Activated gamma-delta T cell treated with anti-CD3 and anti-CD28 coated beads, Interleukin-2, amount 50 U/mL, for 16 hours (primary cell): ENCODE data around the gene SPATS2L.

ENCODE experiments used
- DNase-seq: peaks from one replicate; pipeline ENCODE4 v3.0.0-alpha.2; 2020; ENCODE audit warnings: low read depth

SPATS2L gene

DNA sequence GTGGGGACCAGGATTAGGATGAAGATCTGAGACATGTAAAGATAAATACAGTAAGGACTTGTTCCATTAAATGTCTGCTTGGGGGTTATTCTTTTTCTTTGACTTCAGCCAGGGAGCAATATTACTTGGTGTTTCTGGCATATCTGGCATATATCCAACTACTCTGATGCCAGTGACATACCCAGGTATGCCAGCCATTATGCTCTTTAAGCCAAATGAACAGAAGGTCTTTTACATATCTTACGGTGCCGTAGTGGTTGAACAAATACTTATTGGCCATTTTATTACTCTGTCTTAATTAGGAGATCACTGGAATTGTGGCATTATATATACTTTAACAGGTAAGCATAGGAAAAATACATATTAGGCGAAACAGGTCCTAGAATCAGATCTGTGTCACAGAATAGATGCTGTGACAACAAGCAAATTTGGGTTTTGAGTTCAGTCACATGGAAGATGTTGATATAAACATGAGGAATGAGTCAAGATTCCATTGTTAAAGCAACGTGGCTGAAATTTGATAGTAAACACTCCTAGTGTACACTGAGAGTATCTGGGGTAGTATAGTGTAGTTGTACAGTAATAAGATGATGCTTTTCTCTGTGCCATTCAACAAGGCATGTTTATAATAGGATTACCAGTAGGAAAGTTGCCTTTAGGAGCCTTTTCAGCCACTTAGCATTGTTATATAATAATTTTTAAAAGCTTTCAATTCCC is 140.8 kb downstream of the SPATS2L start:
- no peak for DNase-seq

DNA sequence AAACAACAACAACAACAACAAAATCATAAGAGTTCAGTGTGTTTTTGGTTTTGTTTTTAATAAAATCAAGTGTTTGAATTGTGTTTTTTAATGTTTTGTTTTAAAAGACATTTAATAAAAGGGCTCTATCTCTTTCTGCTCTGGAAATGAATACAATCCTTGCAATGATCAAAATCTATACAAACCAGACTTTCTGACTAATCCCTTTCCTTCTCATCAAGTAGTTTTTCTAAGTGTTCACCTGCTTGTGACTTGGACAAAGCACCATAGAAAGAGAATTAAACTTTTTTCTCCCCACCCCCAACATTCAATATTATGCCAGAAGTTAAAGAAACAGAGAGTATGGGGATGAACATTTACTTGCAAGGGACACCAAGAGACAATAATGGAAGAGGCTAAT is 142.0 kb downstream of the SPATS2L start:
- no peak for DNase-seq

DNA sequence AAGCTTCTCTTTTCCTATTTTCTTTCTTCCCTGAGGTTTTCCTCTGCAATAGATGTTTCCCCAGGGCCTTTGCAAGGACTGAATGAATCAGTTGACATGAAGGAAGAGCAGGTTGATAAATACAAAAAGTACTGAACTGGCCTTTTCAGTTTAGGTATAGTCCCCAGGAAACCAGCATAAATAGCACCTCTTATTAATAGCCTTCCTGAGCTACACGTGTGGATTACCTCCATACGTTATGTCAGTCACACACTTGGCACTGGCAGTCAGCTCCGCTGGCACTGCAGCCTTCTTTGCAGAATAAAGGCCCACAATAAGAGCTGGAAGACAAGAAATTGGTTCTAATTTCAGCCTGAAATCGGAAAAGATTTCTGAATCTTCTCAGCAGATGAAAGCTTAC is 142.7 kb downstream of the SPATS2L start:
- no peak for DNase-seq

DNA sequence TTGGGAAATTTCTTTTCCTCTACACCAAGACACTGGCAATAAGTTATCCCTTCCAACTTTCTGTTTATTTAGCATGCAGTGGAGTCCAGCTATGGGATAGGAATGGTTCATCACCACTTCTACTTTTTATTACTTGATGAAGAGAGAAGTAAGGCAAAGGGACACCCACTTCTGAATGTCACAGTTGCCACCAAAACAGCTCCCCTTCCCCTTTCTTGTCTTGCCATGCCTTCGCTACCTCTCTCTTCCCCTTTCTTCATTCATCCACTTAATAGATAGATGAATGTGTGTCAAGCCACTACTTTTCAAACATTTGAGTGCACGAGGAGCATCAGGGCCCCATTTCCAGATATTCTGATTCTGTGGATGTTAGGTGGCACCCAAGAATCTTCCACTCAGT is 143.8 kb downstream of the SPATS2L start:
- DNase-seq: no peak

DNA sequence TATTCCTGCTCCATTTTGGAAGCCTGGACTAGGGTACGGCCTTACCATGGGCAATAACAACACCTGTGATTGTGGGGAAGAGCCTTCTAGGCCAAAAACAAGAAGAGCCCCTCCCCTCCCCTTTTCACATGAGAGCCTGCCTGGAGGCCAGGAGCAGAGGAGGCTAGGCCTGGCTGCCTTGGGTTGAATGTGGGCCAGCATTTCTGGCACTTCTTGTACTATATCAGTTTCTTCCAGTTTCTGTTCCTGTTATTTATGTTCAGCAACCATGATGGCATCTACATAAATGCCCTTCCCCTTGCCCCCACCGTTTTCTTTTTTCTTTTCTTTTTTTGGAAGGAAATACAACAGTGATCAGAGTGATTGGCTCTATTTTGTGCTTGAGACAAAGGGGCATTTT is 145.0 kb downstream of the SPATS2L start:
- DNase-seq: no peak

DNA sequence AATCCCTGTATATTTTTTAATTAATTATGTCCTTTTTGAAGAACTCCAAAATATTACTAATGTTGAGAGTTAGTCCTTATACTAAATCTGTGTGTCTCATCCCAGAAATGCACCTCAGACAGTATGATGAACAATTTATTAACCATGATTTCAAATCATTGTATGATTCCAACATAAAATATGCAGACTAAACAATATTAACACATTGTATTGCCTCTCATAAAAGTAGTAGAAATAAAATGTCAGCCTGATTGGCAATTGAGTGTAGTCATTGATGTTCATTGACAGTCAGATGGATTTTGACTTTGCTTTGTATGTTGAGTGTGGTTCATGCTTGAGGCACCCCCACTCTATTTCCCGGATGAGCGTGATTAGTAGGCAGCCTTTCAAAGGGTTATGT is 145.9 kb downstream of the SPATS2L start:
- no peak for DNase-seq

DNA sequence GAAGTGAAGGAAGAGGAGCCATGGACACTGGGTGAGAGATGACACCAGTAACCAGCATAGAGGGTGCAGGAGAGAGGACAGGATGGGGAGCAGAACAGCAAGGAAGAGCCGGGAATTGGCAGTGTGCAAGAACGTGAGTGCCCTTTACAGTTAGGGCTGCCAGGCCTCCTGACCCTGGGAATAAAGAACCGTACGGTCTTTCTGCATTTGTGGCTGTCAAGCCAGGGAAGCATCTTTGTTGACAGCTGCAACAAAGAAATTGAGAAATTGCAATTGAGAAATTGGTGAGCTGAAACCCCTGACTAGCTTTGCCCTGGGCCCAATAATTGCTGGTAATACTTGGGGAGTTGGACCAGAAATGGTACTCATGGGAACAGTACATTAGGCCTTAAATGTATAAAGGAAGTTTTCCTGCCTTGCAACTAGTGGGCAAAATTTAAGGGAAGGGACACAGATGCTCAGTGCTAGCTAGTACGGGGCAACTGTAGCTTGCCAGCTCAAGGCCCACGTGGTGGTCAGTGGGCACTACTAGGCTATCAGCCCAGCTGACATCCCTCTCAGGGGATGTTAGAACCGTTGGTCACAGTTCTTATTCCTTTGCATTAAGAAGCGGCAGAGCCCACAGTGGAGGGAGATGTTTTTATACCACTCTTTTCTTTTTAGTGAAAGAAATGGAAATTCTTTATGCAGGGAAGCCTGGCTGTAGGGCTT is 146.8 kb downstream of the SPATS2L start:
- no peak for DNase-seq

DNA sequence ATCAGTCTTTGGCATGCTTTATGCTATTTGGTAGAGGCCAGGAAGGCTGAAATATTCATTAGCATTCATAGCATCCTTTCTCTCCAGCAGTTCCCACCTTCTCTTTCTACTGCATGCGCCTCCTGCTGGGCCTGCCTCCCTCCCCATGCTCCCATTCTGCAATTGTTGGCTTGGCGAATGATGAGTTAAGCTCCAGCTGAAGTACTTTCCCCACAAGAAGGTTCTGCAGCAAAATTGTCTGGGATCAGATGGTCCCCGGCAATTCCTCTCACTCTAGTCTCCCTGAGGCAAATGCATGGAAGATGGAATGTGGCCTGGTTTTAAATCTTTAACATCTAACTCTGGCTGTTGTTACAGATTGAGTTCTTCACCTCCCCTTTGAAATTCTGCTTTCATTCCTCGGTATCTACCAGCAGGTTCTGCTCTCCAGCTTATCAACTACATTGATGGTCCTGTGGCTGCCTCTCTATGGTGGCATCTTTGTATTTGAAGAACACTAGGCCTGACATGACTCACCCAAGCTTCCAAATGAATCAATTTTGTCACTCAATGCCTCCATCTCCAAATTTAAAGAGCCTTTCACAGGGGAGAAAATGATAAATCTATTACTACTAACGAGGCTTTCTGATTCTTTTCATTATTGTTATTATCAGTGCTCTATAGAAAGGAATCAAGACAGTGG is 147.5 kb downstream of the SPATS2L start:
- DNase-seq: no peak

DNA sequence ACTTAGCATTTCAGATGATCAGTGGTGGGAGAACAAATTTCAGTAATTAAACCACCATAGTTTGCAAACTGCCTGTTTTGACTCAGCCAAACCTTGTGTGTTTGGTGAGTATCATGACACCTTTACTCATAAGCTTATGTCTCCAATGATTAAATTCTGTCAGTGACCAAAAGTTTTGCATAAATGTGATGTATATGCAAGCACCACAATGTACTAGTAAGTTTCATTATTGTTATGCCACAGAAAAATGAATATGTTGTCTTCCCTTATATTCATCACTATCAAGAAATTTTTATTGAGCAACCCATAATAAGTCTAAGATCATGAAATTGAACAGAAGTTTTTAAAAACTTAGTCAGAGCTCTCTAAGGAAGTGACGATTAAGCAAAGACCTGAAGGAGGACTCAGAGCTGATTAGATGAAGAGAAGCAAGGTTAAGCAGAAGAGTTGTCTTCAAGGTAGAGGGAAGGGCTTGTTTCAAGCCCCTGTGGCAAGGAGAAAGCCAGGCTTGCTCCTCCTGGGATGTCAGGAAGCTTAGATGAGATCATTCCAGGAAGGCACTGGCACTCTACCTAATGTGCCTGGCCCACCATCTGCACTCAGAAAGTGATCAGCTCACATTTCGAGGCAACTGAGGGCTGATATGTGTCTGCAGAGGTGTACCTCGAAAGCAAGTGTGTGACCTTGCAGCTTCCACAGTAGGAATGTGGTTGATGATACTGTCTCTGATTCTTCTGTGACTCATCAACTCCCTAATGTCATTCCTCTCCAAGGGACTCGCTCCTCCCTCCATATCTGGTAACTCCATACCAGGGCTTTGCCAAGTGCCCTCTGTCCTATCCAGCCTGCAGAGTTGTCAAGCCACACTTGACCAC is 148.7 kb downstream of the SPATS2L start:
- no peak for DNase-seq

DNA sequence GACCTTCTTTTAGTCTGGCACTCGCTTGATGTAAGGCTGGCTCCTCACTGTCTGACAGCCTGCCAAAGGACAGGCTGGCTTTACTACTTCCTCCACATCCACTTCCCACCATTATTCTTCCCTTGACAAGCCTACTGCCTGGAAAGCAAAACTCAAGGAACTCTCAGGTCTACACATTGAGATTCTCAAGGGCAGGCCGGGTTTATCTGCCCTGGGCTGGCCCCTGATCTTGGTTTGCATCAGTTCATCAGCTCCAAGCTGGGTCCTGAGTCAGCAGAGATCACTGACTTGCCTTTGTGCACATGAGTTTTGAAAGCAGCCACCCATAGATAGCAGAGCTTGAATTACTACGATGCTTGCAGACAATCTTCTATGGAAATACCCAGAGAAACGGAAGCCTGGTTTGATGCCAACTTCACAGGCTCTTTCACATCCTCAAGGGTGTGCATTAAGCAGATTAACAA is 149.5 kb downstream of the SPATS2L start:
- DNase-seq: no peak

DNA sequence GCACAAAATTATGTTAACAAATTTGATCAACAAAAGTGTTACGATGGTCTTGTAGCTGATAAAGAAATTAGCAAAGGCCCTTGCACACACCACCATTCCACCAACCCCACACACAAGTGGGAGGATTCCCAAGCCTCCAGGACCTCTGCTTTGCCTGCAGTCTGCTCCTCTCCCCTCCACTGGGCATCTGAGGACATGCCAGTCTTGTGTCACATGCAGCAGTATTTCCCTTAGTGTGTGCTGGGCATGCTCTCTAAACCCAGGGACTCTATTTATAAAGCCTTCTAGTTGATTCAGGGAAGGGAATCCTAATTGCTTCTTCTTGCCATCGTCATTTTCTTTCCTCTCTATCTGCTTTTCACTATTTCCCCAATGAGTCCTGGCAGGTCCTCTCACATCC is 150.1 kb downstream of the SPATS2L start:
- no peak for DNase-seq

DNA sequence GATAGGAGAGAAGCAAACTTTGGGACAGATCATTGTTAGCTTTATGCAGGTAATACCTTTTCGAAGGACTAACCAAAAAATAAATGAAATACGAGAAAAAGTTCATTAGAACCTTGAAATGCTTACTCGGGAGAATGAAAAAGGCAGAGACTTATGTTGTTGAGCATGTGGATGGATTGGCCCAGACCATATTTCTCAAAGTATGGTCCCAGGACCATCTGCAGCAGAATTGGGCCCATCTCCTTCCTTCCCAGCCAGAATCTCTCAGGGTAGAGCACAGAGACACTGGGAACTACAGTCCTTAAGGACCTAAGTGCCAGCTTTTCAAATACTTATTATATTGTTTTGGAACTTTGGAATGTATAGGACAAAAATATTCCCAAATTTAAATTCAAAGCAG is 152.6 kb downstream of the SPATS2L start:
- no peak for DNase-seq

DNA sequence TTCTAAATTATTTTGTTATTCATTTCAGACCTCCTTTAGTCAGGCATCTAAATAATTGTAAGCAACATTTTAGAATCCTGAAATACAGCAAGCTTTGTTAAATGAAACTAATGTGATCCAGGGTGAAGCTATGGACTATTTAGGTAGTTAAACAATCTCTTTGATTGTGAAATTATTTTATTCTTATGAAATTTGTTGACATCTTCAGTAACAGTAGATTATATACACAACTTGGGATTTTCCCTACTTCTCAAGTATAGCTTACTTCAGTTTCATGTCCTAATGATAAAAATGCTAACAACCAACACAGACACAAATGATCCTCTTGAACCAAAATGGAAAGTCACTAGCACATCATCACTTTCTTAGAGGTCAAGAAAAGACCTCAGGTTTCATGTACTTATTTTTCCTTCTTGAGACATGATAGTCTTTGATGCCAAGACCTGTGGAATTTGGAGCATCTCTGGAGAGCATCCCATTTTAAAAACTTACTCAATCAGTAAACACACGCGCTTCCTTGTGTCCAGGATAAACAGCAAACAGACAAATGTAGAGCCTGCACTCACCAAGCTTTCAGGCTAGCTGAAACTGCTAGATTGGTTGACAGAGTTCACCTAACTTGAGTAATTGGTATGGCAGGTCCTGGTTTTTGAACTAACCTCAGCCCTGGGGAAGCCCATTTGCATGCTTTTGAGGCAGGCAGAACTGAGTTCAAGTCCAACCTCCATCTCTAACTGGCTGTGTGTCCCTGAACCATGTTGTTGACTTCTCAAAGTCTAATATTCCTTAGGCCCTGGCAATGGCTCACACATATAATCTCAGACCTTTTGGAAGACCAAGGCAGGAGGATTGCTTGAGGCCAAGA is 155.6 kb downstream of the SPATS2L start:
- DNase-seq: no peak

DNA sequence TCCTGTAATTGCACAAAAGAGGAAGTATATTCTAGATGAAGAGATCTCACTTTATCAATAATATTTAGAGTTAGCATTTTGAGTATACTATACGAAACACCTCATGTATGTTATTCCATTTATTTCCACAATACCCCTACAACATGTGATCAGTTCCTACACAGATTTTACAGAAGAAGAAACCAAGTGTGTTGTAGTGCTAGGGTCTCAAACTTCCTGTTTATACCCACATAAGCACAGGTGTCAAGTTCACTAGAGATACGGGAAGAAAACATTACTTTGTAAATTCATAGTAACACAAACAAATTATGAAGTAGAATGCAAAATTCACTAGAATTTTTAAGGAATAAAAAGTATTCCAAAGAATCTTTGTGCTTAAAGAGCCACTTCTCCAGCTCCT is 157.0 kb downstream of the SPATS2L start:
- no peak for DNase-seq

DNA sequence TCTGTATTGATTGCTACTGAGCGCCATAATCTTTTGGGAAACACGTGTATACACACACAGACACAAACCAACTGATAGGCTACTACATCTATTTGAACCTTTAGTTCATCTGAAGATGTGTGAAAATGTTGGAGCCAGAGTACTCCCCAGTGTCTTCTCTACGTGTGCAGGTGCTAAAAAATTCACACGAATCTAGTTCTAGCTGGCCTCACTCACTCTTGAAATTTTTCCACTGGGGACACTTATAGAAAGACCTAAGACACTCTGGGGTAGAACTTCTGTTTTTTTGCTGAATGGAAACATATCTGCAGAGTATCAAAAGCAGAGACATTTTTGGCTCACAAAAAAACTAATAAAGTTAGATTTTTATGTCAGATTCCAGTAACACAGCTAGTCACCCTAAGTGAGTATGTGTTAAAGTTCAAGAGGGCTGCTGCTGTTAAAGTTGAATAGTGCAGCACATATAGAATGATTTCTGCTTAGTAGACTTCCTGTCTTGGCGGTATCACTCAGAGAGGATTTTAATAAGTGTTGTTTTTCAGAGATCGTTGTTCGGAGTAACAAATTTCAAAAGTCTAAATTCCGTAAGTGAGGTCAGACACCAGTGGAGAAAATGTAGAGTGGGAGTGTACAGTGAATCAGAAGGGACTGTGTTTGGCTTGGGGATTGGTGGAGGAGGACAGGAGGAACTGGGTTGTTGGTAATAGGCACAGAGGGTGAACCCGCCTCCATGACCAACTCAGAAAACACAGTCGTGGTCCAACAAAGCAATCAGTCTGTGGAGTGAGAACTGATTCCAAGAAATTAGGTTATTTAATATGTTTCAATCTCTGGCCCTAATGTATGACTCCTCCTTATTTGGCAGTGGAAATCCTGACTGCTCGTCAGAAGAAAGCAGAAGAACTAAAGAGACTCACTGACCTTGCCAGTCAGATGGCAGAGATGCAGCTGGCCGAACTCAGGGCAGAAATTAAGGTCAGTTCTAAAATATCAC is 160.2 kb downstream of the SPATS2L start:
- DNase-seq: no peak

DNA sequence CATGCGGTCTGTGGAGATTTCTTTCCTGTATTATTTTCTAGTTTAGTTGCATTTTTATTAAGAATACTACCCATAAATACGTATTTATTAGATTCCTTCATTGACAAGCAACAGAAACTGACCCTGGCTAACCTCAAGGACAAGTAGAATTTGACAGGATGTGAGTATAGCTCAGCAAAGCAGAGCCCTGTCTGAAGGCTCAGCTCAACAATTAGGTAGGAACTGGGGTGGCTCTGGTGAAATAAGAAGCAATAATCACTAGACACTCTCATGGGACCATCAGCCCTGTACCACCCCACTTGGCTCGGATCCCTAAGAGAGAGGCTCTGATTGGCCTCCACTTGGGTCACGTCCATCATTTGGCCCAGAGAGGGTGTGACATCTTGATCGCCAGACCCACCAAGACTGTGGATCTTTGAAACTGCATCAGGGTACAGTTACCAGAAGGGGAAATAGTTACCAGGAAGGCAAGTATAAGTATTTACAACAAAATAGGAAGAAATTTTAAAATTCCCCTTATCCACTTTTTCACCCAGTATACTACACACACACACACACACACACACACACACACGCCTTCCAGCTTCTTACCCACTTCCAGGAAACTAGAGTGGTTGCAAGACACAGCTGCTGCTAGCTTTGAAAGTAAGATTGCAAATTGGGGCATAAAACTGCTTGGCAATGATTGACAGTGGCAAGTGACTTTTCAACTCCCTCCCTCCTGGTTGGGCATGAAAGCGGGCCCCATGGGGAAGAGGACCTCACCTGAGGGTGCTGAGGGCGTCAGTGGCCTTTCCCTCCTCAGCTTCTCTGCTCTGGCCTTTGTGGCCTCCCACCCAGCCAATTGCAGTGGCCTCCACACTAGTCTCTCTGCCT is 161.6 kb downstream of the SPATS2L start:
- DNase-seq: no peak

DNA sequence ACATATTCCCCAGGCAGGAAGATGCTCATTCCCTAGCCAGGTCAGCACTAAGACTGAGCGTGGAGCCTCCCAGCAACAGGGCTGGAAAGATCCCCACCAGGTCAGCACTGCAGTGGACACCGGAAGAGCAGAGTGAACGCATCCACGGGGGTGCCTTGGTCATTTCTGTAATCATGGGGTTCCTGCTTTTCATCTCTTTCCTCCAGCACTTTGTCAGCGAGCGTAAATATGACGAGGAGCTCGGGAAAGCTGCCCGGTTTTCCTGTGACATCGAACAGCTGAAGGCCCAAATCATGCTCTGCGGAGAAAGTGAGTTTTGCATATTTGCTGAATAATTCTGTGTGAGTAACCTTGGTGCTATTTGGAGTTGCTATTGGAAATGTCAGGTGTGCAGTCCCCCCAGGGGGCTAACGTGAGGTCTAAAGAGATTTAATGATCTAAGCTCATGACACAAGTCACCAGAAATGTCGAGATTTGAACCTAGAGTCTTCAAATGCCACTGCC is 163.3 kb downstream of the SPATS2L start:
- DNase-seq: no peak

DNA sequence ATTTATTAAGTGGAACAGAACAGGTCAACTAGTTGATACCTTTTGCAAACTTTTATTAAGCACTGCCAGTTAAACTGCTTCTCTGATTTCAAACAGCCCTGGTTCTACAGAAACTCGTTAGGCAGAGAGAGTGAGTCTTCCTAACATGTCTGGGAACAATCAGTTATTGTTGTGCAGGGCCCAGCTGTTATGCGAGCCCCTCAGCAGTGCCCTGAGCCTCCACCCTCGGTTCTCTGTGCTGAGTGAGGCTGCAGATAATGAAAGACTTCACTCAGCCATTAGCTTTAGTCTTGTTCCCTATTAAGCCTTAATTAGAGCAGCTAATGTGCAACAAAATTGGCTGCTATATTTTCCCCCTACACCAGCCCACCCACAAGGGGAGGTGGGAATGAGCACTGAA is 163.7 kb downstream of the SPATS2L start:
- no peak for DNase-seq
